HG02678 (cell line): Measurements from ENCODE around the gene SAMD11.
"Not testable (repeated sequence)": the region's sequence is repeated elsewhere in the genome, so short reads cannot be mapped to it uniquely, and the experiment has no call there.

Experiments used
- ATAC-seq: cut with Tn5 transposase; IDR thresholded peaks from one replicate; pipeline ENCODE4 v1.9.1; 2021; ENCODE audit warnings: mild to moderate bottlenecking, moderate library complexity; ENCODE audit not compliant: unreplicated experiment

SAMD11 gene

GRCh38 chr1:974687-975328 is 51.1 kb downstream of the SAMD11 start:
- ATAC-seq = no peak

- no peak for ATAC-seq
Measured at GRCh38 chr1:975365-975764, 51.6 kb downstream of the SAMD11 start.

GRCh38 chr1:975896-976683 is 52.4 kb downstream of the SAMD11 start:
- no peak for ATAC-seq

GRCh38 chr1:976791-977190 is 53.1 kb downstream of the SAMD11 start:
- not testable (repeated sequence) for ATAC-seq

GRCh38 chr1:978069-978834 is 54.5 kb downstream of the SAMD11 start:
- ATAC-seq = no peak

- ATAC-seq = no peak
Measured at GRCh38 chr1:978835-979743, 55.4 kb downstream of the SAMD11 start.

- ATAC-seq = no peak
Measured at GRCh38 chr1:979744-980072, 56.0 kb downstream of the SAMD11 start.

GRCh38 chr1:980137-980571 is 56.4 kb downstream of the SAMD11 start:
- no peak for ATAC-seq

GRCh38 chr1:980602-981395 is 57.1 kb downstream of the SAMD11 start:
- no peak for ATAC-seq

- no peak for ATAC-seq
Measured at GRCh38 chr1:981491-981954, 57.8 kb downstream of the SAMD11 start.

GRCh38 chr1:981955-982558 is 58.3 kb downstream of the SAMD11 start, which contains the start of gene PERM1:
Gene PERM1 (minus strand): TSS chr1:982093. CDS start chr1:981029, 1,064 bp downstream.
- ATAC-seq = no peak

GRCh38 chr1:982765-983436 is 59.2 kb downstream of the SAMD11 start:
- ATAC-seq = no peak

GRCh38 chr1:983798-984475 is 60.2 kb downstream of the SAMD11 start:
- no peak for ATAC-seq

GRCh38 chr1:984476-984814 is 60.7 kb downstream of the SAMD11 start:
- no peak for ATAC-seq

GRCh38 chr1:985126-985525 is 61.4 kb downstream of the SAMD11 start:
- ATAC-seq = no peak

- not testable (repeated sequence) for ATAC-seq
Measured at GRCh38 chr1:988061-988460, 64.3 kb downstream of the SAMD11 start.

- ATAC-seq = not testable (repeated sequence)
Measured at GRCh38 chr1:991275-991674, 67.6 kb downstream of the SAMD11 start.

- no peak for ATAC-seq
Measured at GRCh38 chr1:991895-992294, 68.2 kb downstream of the SAMD11 start.
